ENCODE results near the gene RFX1.
"Not testable (repeated sequence)": the region's sequence is repeated elsewhere in the genome, so short reads cannot be mapped to it uniquely, and the experiment has no call there.

RFX1 gene

DNA sequence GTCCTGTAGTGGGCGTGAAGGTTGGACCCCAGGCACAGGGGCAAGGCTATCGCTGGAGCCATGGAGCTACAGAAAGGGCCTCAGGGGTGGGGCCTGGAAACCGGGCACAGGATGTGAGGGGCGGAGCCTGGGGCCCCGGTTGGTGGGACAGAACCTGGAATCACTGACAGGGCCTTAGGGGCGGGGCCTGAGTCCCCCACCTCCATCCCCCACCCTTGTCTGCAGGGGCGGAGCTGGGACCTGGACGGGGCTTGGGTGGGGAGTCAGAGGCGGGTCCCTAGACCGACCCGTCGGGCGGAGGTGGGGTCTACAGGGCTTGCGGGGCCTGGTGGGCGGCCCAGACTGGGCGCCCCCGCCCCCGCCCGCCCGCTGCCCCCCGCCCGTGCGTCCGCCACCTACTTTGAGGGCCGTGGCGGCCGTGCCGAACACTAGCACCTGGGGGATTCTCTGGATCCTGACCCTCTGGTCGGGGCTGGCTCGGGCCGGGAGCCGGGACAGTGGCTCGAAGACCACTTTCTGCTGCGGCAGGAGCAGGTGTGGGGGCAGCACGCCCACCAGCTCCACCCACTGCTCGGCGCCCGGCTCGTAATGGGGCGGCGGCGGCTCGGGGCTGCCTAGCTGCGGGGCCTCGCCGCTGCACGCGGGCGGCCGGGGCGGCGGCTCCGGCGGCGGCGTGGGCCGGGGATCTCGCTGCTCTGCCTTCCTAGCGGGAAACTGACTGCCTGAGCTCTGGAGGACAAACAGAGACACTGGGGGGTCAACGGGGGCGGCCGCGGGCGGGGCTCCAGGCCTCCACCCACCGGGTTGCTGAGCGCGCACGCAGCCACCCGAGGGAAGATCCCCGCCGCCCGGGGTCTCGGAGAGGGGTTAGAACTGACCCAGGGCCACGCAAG is 27.5 kb downstream of the RFX1 start:
- DNase-seq = no peak

DNA sequence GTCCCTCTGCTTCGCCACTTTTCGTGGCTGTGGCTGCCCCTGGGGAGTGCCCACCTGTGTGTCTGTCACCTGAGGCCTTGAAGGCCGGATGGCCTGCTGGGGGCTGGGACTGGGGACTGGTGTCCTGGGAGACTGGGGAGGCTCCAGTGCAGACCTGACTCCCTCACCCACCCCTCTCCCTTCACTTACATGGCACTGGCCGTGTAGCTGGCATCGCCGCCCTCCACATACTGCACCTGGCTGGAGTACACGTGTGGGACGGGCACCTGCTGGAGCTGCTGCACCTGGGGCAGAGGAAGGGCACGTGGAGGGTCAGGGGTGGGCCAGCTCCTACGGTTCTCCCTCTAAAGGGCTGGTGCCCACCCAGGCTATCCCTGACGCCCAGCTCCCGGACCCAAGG is 28.3 kb downstream of the RFX1 start:
- DNase-seq = no peak

DNA sequence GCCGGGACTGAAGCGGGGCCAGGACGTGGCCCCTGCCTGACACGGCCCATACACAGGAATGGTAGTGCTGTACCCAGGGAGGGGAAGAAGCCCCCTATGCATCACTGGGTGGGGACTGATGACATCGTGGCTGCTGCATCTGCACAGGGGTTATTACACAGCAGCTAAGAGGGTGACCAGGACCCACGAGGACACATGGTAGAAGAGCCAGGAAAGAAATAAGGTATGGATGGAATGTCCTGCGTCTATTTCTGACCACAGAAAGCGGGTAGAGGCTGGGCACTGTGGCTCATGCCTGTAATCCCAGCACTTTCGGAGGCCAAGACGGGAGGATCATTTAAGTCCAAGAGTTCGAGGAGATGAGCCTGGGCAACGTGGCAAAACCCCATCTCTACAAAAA is 29.7 kb downstream of the RFX1 start:
- DNase-seq = no peak

DNA sequence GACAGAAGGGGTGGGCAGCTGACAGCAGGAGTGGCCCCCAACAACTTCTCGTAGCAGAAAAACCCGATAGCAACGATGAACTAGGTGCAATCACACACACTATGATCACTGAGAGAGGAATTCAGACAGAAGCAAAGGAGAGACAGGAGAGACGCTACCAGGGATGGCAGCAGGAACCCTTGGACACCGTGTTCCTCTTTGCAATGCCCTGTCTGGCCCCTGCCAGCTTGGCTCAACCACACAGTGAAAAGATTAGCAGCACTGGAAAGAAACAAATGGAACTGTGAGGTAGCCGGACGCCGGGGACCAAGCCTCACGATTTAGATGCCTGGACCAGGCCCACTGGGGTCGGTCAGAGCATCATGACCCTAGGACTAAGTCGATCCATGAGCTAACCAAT is 30.2 kb downstream of the RFX1 start:
- DNase-seq = no peak

DNA sequence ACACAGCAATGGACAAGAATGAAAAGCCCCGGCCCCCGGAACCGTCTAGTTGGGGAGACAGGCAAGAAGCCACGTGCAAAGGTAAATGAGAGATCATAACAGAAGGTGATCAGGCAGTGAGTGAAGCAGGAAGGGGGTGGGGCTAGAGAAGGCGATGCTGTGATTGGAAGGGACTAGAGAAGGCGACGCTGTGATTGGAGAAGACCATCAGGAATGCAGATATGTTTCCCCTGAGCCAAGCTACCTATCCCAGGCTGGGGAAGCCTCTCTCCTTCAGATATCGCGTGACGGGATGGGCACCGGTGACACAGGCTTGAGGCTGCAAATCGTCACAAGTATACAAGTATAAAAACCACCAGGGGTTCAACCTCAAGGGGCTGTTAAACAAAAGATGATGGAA is 32.0 kb downstream of the RFX1 start:
- peak; percentile 38 for DNase-seq

DNA sequence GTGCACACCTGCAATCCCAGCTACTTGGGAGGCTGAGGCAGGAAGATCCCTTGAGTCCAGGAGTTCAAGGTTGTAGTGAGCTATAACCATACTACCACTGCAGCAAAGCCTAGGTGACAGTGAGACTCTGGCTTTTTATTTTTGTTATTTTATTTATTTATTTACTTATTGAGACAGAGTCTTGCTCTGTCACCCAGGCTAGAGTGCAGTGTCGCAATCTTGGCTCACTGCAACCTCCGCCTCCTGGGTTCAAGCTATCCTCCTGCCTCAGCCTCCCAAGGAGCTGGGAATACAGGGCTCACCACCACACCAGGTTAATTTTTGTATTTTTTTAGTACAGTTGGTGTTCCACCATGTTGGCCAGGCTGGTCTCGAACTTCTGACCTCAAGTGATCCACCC is 32.6 kb downstream of the RFX1 start:
- DNase-seq = not testable (repeated sequence)

DNA sequence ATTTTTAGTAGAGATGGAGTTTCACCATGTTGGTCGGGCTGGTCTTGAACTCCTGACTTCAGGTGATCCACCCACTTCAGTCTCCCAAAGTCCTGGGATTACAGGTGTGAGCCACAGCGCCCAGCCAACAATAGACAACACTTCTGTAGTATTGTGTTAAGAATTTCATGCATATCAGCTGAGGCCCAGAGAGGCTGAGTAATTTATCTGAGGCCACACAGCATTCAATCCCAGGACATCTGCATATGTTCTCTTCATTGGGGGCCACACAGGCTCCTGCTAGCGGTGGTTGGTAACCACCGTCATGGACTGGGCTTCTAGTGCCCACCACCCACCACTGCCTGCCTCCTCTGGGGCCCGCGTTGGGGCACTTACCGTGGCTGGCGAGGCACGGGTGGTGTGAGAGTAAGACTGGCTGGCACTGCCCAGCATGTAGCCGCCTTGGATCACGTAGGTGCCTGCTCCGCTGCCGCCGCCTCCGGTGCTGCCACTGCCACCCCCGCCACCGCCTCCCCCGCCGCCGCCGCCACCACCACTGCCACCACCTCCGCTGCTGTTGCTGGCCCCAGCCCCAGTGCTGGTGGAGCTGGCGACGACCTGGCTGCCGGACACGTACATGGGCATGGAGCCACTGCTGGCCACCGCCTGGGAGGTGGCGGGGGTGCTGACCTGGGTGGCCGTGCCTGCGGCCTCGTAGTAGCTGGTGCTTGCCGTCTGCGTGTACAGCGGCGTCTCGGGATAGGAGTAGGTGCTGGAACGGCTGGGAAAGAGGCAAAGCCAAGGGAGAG is 33.6 kb downstream of the RFX1 start:
- DNase-seq = no peak

DNA sequence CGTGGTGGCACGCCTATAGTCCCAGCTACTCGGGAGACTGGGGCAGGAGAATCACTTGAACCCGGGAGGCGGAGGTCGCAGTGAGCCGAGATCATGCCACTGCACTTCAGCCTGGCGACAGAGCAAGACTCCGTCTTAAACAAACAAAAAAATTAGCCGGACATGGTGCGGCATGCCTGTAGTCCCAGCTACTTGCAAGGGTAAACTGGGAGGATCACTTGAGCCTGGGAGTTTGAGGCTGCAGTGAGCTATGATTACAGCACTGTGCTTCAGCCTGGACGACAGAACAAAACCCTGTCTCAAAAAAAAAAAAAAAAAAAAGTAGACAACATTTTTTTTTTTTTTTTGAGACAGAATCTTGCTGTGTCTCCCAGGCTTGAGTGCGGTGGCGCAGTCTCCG is 34.3 kb downstream of the RFX1 start:
- DNase-seq = not testable (repeated sequence)

DNA sequence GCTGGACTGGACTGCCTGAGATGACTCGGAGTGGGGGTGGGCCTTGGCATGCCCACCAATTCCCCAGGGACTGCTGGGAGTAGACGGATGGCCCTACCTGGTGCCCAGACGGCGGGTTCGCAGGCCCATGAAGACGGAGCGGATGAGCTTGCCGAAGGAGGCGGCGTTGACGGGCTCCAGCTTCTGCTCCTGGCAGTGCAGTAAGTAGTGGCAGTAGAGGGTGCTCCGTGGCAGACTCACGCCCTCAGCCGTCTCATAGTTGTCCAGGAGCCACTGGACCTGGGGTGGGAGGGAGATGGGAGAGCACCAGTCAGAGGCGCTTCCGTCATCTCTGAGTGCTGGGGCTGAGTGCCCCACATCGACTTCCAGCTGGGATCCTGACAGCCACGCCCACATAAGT is 36.2 kb downstream of the RFX1 start:
- no peak for DNase-seq

DNA sequence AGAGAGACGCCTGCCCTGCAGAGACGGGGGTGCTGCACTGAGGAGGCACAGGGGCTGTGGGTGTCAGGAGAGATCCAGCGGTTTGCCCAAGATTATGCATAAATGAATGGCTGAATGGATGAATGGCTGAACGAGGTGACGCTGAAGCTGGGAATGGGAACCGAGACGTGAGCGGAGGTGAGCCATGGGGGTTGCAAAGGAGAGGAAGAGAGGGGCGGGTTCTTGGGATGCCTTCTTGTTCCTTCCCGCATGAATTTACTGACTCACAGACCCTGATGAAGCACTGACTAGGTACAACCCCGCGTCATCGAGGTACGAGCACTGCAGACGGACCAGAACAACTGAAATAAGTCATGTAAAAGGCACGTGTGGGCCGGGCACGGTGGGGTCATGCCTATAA is 37.1 kb downstream of the RFX1 start:
- DNase-seq = no peak

DNA sequence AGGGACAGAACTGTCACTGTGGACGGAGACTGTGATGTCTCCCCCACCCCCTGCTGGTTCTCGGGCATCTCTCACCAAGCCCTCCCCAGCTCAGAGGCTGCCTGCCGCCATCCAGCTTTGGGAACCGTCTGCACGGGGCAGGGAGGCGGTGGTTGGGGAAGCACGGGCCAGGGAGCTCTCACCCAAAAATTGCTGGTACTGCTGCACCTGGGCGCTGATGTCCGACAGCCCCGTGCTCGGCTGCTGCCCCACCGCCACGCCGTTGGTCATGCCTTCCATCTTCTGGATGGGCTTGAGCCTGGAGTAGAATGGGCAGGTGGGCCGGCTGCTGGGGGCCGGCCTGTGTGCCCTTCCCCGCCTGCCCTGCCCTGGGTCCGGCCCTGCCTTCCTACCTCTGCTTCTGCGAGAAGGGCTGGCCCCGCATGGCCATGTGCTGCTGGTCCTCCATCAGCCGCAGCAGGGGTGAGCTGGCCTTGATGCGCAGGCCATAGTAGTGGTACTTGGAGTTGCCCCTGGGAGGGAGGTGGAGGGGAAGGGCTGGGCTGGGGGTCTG is 37.7 kb downstream of the RFX1 start:
- DNase-seq = no peak

DNA sequence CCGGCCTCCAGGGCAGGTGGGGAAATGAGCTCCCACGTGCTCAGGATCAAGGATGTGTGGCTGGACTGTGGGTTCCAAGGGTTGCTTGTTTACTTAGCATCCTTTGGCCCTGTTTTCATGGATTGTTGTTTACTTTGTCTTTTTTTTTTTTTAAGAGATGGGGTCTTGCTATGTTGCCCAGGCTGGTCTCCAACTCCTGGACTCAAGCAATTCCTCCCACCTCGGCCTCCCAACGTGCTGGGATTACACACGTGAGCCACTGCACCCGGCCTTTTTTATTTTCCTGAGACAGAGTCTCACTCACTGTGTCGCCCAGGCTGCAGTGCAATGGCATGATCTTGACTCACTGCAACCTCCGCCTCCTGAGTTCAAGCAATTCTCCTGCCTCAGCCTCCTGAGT is 38.9 kb downstream of the RFX1 start:
- DNase-seq = not testable (repeated sequence)

DNA sequence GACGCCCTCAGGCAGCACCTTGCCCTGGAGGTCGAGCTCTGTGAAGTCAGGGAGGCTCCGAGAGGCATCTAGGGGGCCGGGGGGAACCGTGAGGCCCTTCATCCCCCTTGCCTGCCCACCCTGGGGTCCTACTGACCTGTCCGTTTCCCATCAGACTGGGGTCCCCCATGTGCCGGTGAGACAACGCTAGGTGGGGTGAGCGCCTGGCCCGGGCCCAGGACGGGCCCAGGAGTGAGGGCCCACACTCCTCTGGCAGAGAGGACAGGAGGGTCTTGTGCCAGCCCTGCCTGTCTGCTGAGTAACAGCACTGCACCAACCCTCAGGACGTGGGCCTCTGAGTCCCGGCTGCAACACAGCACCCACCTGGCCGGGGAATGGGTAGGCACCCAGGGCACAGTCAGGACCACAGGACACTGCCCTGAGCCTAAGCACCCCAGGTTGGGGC is 39.4 kb downstream of the RFX1 start:
- no peak for DNase-seq

DNA sequence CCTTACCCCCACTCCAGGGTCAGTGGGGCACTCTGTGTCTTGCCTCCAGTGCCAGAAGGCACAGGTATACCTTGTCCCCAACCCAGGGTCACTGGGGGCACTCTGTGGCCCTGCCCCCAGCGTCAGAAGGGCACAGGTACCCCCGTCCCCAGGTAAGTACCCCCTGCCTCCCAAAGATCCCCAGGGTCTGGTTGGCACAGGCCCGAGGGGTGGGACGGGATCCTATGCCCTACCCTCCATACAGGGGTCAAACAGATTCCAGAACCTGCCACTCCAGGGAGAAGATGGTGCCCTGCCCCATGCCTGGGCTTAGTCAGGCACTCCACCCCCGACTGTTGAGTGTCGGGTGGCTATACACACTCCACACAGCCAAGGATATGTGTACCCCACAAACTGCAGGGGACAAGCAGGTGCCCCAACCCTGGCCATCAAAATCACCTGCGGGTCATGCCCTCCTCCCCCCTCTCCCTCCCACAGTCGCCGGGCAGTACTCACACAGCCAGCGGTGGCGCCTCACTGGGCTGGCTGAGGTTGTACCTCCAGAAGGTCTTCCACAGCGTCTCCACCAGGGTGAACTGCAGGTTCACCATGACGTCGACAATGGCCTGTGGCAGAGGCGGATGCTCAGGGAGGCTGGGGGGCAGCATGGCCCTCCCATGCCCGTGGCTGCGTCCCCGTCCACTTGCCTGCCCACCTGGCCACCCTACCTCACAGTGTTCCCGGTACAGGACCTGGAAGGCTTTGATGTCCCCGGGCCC is 40.0 kb downstream of the RFX1 start:
- DNase-seq = no peak

DNA sequence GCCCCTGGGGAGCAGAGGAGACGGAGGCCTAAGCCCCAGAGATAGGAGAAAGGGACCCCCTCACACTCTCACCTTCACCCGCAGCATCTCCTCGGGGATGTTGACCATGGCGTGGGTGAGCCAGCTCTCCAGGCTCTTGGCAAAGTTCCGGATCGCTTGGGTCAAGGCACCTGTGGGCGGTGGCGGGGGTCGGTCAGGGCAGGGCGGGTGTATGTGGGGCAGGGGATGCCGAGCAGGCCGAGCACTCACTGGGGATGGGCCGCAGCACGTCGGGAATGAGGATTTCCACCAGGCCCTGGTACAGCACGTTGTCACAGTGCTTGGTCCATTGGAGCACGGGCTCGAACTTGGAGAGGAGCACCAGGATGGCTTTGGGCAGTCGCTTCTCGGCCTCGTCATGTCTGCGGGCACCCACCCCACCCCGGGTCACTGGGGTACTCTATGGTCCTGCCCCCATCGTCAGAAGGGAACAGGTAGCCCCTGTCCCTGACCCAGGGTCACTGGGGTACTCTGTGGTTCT is 40.7 kb downstream of the RFX1 start:
- no peak for DNase-seq

DNA sequence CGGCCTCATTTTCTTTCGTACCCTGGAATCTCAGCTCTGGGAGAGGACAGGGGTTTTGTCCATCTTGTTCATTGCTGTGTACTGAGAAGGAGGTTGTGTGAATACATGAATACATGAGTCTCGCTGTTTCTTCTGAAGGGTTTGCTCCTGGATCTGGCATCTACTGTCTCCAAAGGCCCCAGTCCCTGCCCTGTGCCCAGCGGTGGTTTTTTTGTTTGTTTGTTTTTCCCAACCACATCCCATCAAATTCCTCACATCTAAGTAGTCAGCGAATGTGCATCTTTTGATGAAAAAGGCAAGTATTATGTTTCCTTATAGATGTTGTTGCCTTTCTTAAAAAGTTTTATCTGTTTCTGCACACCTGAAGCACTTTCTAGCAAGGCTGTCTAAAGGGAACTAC is 41.3 kb downstream of the RFX1 start:
- DNase-seq = no peak

DNA sequence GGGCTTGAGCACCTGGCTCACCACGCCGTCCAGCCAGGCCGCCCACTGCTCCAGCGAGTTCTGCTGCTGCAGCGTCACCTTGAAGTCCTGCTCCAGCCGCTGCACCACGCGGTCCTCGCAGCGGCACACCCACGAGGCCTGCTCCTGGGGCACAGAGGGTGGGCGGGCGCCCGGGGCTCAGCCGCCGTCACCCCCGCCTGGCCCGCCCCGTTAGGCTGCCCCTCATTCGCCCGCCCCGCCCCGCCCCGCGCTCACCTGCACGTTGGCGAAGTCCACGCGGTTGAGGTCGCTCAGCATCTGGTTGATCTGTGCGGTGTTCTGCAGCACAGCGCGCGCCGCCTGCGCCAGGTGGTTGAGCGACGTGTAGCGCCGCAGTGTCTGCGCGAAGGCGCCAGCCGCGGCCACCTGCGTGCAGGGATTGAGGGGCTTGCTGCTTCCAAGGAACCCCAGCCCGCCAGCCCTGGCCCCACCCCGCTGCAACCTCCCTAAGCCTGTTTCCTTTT is 42.5 kb downstream of the RFX1 start:
- DNase-seq = no peak

DNA sequence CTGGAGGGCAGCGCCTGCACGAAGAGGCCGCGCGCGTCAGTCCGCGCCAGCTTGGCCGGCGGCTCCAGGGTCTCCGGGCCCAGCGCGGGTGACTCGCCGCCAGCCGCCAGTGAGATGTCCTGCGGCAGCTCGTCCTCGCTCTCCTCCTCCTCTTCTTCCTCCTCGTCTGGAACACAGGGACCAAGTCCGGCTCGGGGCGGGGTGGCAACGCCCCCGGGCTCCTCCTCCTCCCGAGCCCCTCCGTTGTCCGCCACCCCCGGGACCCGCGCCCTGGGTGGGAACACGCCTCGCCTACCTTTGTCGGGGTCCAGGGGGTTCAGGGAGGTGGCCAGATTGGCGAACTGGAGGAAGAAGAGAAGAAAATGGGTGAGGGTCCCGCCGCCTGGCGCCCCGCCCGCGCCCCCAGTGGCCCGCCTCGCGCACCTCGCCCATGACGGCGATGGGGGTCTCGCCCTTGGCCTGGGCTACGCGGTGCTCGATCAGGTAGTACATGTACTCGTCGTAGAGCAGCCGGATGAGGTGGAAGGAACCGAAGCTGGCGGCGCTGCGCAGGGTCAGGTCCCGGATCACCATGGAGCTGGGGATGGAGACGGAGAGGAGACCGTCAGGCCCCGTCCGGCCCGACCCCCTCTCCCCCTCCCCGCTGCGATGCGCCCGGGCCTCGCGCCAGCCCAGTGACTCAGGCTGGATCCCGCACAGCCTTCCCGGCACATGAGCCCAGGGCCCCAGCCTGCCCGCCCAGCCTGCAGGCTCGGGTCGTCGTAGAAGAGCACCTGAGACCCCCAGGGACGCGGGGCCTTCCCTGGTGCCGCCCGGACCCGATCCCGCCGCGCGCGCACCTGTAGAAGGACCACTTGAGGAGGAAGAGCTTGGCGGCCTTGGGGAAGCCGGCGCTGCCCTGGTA is 43.2 kb downstream of the RFX1 start:
- DNase-seq = no peak

DNA sequence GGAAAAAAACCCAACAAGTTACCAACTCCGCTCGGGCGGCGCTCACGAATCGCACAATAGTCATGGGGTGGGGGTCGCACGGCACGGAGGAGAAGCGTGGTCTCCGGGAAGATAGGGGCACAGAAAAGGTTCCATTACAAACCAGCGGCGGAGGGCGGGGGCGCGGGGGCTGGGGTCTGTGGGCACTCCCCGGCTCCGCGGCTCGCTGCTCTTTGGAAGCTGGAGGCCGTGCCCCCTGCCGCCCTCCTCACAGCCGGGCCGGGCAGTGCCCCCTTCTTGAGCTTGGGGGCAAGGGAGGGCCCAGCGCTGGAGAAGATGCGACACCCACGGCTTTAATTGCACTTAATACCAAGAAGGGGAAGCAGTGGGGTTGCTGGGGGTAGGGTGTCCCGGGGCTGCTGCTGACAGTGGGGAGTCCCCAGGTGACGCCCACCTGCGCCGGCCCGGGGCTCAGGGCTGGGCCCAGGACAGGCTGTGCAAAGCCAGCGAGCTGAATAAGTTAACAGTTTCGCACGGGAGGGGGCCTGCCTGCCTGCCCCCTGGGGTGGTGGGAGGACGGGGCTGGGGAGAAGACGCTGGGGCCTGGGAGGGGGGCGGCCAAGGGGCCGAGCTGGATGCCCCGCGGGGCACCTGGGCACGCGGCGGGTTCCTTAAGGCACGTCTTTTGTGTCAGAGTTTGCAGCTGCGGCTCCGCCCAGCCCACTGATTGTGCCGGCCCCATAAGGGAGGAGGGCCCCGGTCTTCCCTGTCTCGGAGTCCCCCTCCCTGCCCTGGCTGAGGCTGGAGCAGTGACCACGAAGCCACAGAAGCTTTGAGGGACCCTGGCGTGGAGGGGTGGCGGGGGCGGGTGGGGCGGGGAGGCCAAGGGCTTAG is 44.1 kb downstream of the RFX1 start:
- no peak for DNase-seq
